Endothelial cell of umbilical vein (primary cell): ENCODE measurements around the gene CAMTA1. TPM values are rescaled to one million over a fixed set of nuclear protein-coding genes. Genes with fewer than 3 reads are reported as not detected.

Experiments used
- BruUV-seq: library from RNA; stranded (reverse); fragments of 400-500 nt; replicated peaks from 2 replicates; lab custom pipeline; 2021; lab: Mats Ljungman, UMichigan
- CTCF ChIA-PET: fragments of 300-600, 350-600 bp; sonication (Branson Sonifier 250); formaldehyde crosslinking; loops from one replicate; lab custom pipeline; 2021; ENCODE audit warnings: antibody characterized with exemption, inconsistent platforms; lab: Charles Lee
- POLR2A ChIA-PET: fragments of 300-600, 350-600 bp; sonication (Branson Sonifier 250); formaldehyde crosslinking; loops from one replicate; lab custom pipeline; 2021; ENCODE audit warnings: antibody characterized with exemption, inconsistent platforms; lab: Charles Lee
- DNase-seq: peaks from one replicate; pipeline ENCODE4 v3.0.0-alpha.2; 2011; ENCODE audit warnings: low read depth, low spot score
- FAIRE-seq: peaks from 2 replicates; lab custom pipeline; 2011; peaks lifted over from hg19 to GRCh38; lab: Jason Lieb, UNC
- H2AFZ ChIP-seq: 2 replicates; pipeline ENCODE4 v1.6.0; 2012; ENCODE audit warnings: low read depth, low read length, control low read depth, inconsistent platforms
- H3K27ac ChIP-seq: 2 replicates; pipeline ENCODE4 v1.5.1; 2011; ENCODE audit warnings: low read depth, mild to moderate bottlenecking, control low read depth, low read length, moderate library complexity; ENCODE audit not compliant: insufficient read depth
- H3K27me3 ChIP-seq, 2 experiments: 2 replicates each; pipeline versions ENCODE4 v1.6.0 to v1.6.1; 2011; ENCODE audit warnings: low read length in 2 of 2, mixed read lengths in 1 of 2; ENCODE audit not compliant: control insufficient read depth in 2 of 2, insufficient read depth in 2 of 2
- H3K36me3 ChIP-seq, 2 experiments: 2 replicates in 1 of 2; 3 replicates in 1 of 2; pipeline ENCODE4 v1.5.1; 2011; ENCODE audit warnings: low read length in 2 of 2, mild to moderate bottlenecking in 1 of 2, moderate library complexity in 1 of 2; ENCODE audit not compliant: control insufficient read depth in 2 of 2, insufficient read depth in 2 of 2; ENCODE audit errors: extremely low read depth in 1 of 2
- H3K4me1 ChIP-seq: 3 replicates; pipeline ENCODE4 v1.5.1; 2011; ENCODE audit warnings: mild to moderate bottlenecking, low read length; ENCODE audit not compliant: control insufficient read depth, insufficient read depth; ENCODE audit errors: extremely low read depth
- H3K4me2 ChIP-seq: 2 replicates; pipeline ENCODE4 v1.6.1; 2011; ENCODE audit warnings: low read length, control low read depth, mixed read lengths; ENCODE audit not compliant: insufficient read depth
- H3K4me3 ChIP-seq, 3 experiments: fragments of 200-600 bp in 1 of 3; sonication (generic), shearing (Covaris generic) in 1 of 3; replicated peaks in 1 of 3; 2 replicates each; pipeline ENCODE4 v1.5.1; 2011 to 2016; ENCODE audit warnings: control low read depth in 3 of 3, low read length in 3 of 3, mild to moderate bottlenecking in 2 of 3, inconsistent platforms in 1 of 3, low read depth in 1 of 3, moderate library complexity in 1 of 3; ENCODE audit not compliant: insufficient read depth in 1 of 3
- H3K79me2 ChIP-seq: 2 replicates; pipeline ENCODE4 v1.6.0; 2012; ENCODE audit warnings: low read length, inconsistent platforms; ENCODE audit not compliant: control insufficient read depth, insufficient read depth
- H3K9ac ChIP-seq: replicated peaks from 2 replicates; pipeline ENCODE3; 2011; ENCODE audit warnings: low read length, control low read depth; ENCODE audit not compliant: insufficient read depth; ENCODE audit errors: extremely low read depth
- H3K9me1 ChIP-seq: replicated peaks from 3 replicates; pipeline ENCODE4 v1.6.0; 2011; ENCODE audit warnings: mild to moderate bottlenecking, low read length; ENCODE audit not compliant: control insufficient read depth, insufficient read depth; ENCODE audit errors: extremely low read depth
- H3K9me3 ChIP-seq: replicated peaks from 2 replicates; pipeline ENCODE4 v1.5.1; 2012; ENCODE audit warnings: low read length, inconsistent platforms; ENCODE audit not compliant: control insufficient read depth, insufficient read depth
- H4K20me1 ChIP-seq: replicated peaks from 2 replicates; pipeline ENCODE3; 2011; ENCODE audit warnings: mild to moderate bottlenecking, low read length; ENCODE audit not compliant: control insufficient read depth, insufficient read depth; ENCODE audit errors: extremely low read depth
- CTCF ChIP-seq, 2 donors: IDR thresholded peaks; 1 replicate in 1 of 2; 2 replicates in 1 of 2; pipeline ENCODE4 v1.5.1; 2011; ENCODE audit warnings: low read length in 2 of 2, mild to moderate bottlenecking in 2 of 2, moderate library complexity in 2 of 2, control low read depth in 1 of 2, inconsistent platforms in 1 of 2, low read depth in 1 of 2; ENCODE audit not compliant: insufficient read depth in 1 of 2; ENCODE audit errors: extremely low read depth in 1 of 2
- EZH2 ChIP-seq: IDR thresholded peaks from 2 replicates; pipeline ENCODE4 v1.6.1; 2012; ENCODE audit warnings: borderline replicate concordance, low read depth, mild to moderate bottlenecking, moderate library complexity, low read length, inconsistent platforms; ENCODE audit not compliant: severe bottlenecking
- FOS ChIP-seq: IDR thresholded peaks from 2 replicates; pipeline ENCODE4 v1.6.1; 2011; ENCODE audit warnings: mild to moderate bottlenecking, low read length, moderate library complexity, borderline replicate concordance; ENCODE audit not compliant: insufficient read depth
- GATA2 ChIP-seq: IDR thresholded peaks from 2 replicates; pipeline ENCODE4 v1.7.0; 2011; ENCODE audit warnings: low read depth, mild to moderate bottlenecking, moderate library complexity, mixed read lengths, low read length; ENCODE audit not compliant: insufficient read length, insufficient read depth
- JUN ChIP-seq: IDR thresholded peaks from 2 replicates; pipeline ENCODE4 v1.6.1; 2011; ENCODE audit warnings: borderline replicate concordance, low read depth; ENCODE audit not compliant: insufficient read length, insufficient read depth
- MAX ChIP-seq: IDR thresholded peaks from 2 replicates; pipeline ENCODE4 v1.6.1; 2011; ENCODE audit not compliant: insufficient read depth, insufficient read length
- MYC ChIP-seq: IDR thresholded peaks from one replicate; pipeline ENCODE4 v1.6.1; 2011; ENCODE audit warnings: mild to moderate bottlenecking, low read depth, low read length
- POLR2A ChIP-seq: IDR thresholded peaks from 2 replicates; pipeline ENCODE4 v1.6.1; 2012; ENCODE audit warnings: low read depth, mild to moderate bottlenecking, control low read depth, low read length
- POLR2AphosphoS5 ChIP-seq: IDR thresholded peaks from 2 replicates; pipeline ENCODE4 v1.6.1; 2012; ENCODE audit warnings: low read depth, mild to moderate bottlenecking, control low read depth, low read length, moderate library complexity; ENCODE audit not compliant: insufficient read depth
- dilution Hi-C: fragments of 300-500 bp; cut with MboI; formaldehyde crosslinking; loops from one replicate; pipeline ENCODE4 v1.15.0; 2019; ENCODE audit warnings: low sequenced_read_pairs; ENCODE audit not compliant: extremely low pct_ligation_motif_present
- intact Hi-C: fragments of 100-400 bp; cut with micrococcal nuclease; formaldehyde crosslinking; loops from one replicate; pipeline ENCODE4 v1.10.0; 2022
- polyA plus RNA-seq, 4 experiments: library from polyadenylated mRNA; depleted of rRNA in 3 of 4; stranded (reverse) in 3 of 4; unstranded in 1 of 4; fragments of >200 nt; gene quantifications; 2 replicates each; pipeline versions ENCODE4 v1.2.1 to v1.2.3, GENCODE V29; 2011 to 2012; ENCODE audit warnings: missing spikeins in 1 of 4
- total RNA-seq: library from RNA; stranded (reverse); gene quantifications from 2 replicates; pipeline ENCODE4 v1.2.3, GENCODE V29; 2021

Gene CAMTA1
- total and polyA plus RNA-seq, 2 donors (not counting 3 experiments of a cell fraction or from before 2014, with no cell fraction given), result 50.8 to 92.7 TPM

GRCh38 chr1:7560128-7560527 lies 774.9 kb downstream of the CAMTA1 start:
- H4K20me1 ChIP-seq, result no peaks in the 10 kb centered on the region
- FAIRE-seq (no peak), DNase-seq (no peak)
- no peak overlapping the region for H3K4me2 ChIP-seq
- H3K4me1 ChIP-seq, result no peaks in the 10 kb centered on the region
- H3K27ac ChIP-seq, result no peak overlapping the region
- intact Hi-C loops, result no loop called here
- no peak overlapping the region for H3K9ac ChIP-seq
- H3K4me3 ChIP-seq, result no peak overlapping the region
- POLR2A ChIA-PET, result no interaction called here
- BruUV-seq, result no TSS peak
- no peak overlapping the region for H2AFZ ChIP-seq
- no peaks in the 10 kb centered on the region for H3K79me2 ChIP-seq
- TF ChIP-seq EZH2 (no peak), JUN (no peak), CTCF (IDR thresholded peaks at IDR 0.05; ENCODE audit: extremely low read depth in 1 of 2, insufficient read depth in 1 of 2, low read depth in 1 of 2, low read length in 2 of 2) (no peak), MAX (no peak), GATA2 (no peak), POLR2A (no peak), MYC (no peak), POLR2AphosphoS5 (no peak), FOS (no peak)
- no peaks in the 10 kb centered on the region for H3K36me3 ChIP-seq
- dilution Hi-C loops, result no loop called here
- H3K27me3 ChIP-seq, result no peaks in the 10 kb centered on the region
- no peaks in the 10 kb centered on the region for H3K9me3 ChIP-seq
- CTCF ChIA-PET, result interaction anchor here (1.4 kb wide), 1 partner anchor 20 kb away, joined by 3 read pairs; no protein-coding TSS in a partner anchor
- H3K9me1 ChIP-seq, result no peaks in the 10 kb centered on the region
